HEK293 (cell line): ENCODE data around the gene LTO1.

ENCODE experiments used
- CTCF ChIA-PET: fragments of 350-600 bp; formaldehyde crosslinking; extraction: SDS; loops from one replicate; lab custom pipeline; 2021; ENCODE audit warnings: antibody characterized with exemption; lab: Yijun Ruan, JAX
- POLR2A ChIA-PET: fragments of 300-600 bp; formaldehyde crosslinking; extraction: SDS; loops from one replicate; lab custom pipeline; 2020; ENCODE audit warnings: antibody characterized with exemption, inconsistent platforms; lab: Yijun Ruan, JAX
- H3K27ac ChIP-seq: fragments of 200-500 bp; sonication (Bioruptor generic); 2 replicates; pipeline ENCODE4 v1.5.1; 2014; ENCODE audit warnings: low read depth, low read length, control low read depth, inconsistent platforms; ENCODE audit errors: extremely low read depth
- H3K36me3 ChIP-seq, 2 experiments: fragments of 200-500 bp in 1 of 2; sonication (Bioruptor generic) in 1 of 2; 1 replicate in 1 of 2; 2 replicates in 1 of 2; pipeline ENCODE4 v1.5.1; 2014 to 2017; ENCODE audit warnings: inconsistent platforms in 2 of 2, low read length in 2 of 2; ENCODE audit not compliant: control insufficient read depth in 2 of 2, insufficient read depth in 1 of 2
- H3K4me1 ChIP-seq: fragments of 200-500 bp; sonication (Bioruptor generic); 2 replicates; pipeline ENCODE4 v1.5.1; 2014; ENCODE audit warnings: mild to moderate bottlenecking, low read length, inconsistent platforms; ENCODE audit not compliant: control insufficient read depth, insufficient read depth
- H3K4me3 ChIP-seq: 2 replicates; pipeline ENCODE4 v1.5.1; 2011; ENCODE audit warnings: low read depth, mild to moderate bottlenecking, control low read depth, low read length, moderate library complexity
- H3K9me3 ChIP-seq: fragments of 200-500 bp; sonication (Bioruptor generic); 2 replicates; pipeline ENCODE4 v1.5.1; 2014; ENCODE audit warnings: low read depth, low read length, inconsistent platforms; ENCODE audit not compliant: control insufficient read depth, insufficient read depth
- EGR2 ChIP-seq: fragments of 450-650 bp; formaldehyde crosslinking; IDR thresholded peaks from 2 replicates; pipeline ENCODE4 v1.5.1; 2016; ENCODE audit warnings: low read depth, missing biosample characterization, missing genetic modification characterization
- SCRT1 ChIP-seq: fragments of 450-650 bp; formaldehyde crosslinking; IDR thresholded peaks from 2 replicates; pipeline ENCODE4 v1.5.1; 2016; ENCODE audit warnings: missing biosample characterization, missing genetic modification characterization, borderline replicate concordance
- SP7 ChIP-seq: fragments of 450-650 bp; formaldehyde crosslinking; IDR thresholded peaks from 2 replicates; pipeline ENCODE4 v1.5.1; 2016; ENCODE audit warnings: missing biosample characterization, missing genetic modification characterization
- ZEB2 ChIP-seq: fragments of 450-650 bp; formaldehyde crosslinking; IDR thresholded peaks from 2 replicates; pipeline ENCODE4 v1.5.1; 2016; ENCODE audit warnings: missing biosample characterization, missing genetic modification characterization
- ZNF18 ChIP-seq: fragments of 450-650 bp; formaldehyde crosslinking; IDR thresholded peaks from 2 replicates; pipeline ENCODE4 v1.5.1; 2016; ENCODE audit warnings: missing biosample characterization, missing genetic modification characterization
- ZNF184 ChIP-seq: fragments of 450-650 bp; IDR thresholded peaks from 2 replicates; pipeline ENCODE4 v1.5.1; 2018; ENCODE audit warnings: missing biosample characterization, mild to moderate bottlenecking, missing genetic modification characterization
- ZNF302 ChIP-seq: fragments of 450-650 bp; formaldehyde crosslinking; IDR thresholded peaks from 2 replicates; pipeline ENCODE4 v1.5.1; 2016; ENCODE audit warnings: missing biosample characterization, missing genetic modification characterization, low read depth
- ZNF416 ChIP-seq: fragments of 450-650 bp; formaldehyde crosslinking; IDR thresholded peaks from 2 replicates; pipeline ENCODE4 v1.5.1; 2016; ENCODE audit warnings: missing biosample characterization, missing genetic modification characterization
- ZNF544 ChIP-seq: fragments of 450-650 bp; formaldehyde crosslinking; IDR thresholded peaks from 2 replicates; pipeline ENCODE4 v1.5.0; 2017; ENCODE audit warnings: missing biosample characterization, missing genetic modification characterization
- ZNF549 ChIP-seq: fragments of 450-650 bp; IDR thresholded peaks from 2 replicates; pipeline ENCODE4 v1.5.1; 2018; ENCODE audit warnings: missing biosample characterization, missing genetic modification characterization, mild to moderate bottlenecking, inconsistent platforms, moderate library complexity
- ZNF658 ChIP-seq: fragments of 450-650 bp; formaldehyde crosslinking; IDR thresholded peaks from 2 replicates; pipeline ENCODE4; 2016; ENCODE audit warnings: missing biosample characterization, missing genetic modification characterization
- ZNF76 ChIP-seq: fragments of 450-650 bp; formaldehyde crosslinking; IDR thresholded peaks from 2 replicates; pipeline ENCODE4; 2016; ENCODE audit warnings: low read depth, missing biosample characterization, missing genetic modification characterization, borderline replicate concordance
- ZNF830 ChIP-seq: fragments of 450-650 bp; IDR thresholded peaks from 2 replicates; pipeline ENCODE4 v1.5.0; 2018; ENCODE audit warnings: missing biosample characterization, missing genetic modification characterization, low read depth, mild to moderate bottlenecking, moderate library complexity
- ZSCAN4 ChIP-seq: fragments of 450-650 bp; formaldehyde crosslinking; IDR thresholded peaks from 2 replicates; pipeline ENCODE4 v1.5.1; 2017; ENCODE audit warnings: missing biosample characterization, missing genetic modification characterization
- TF ChIP-seq, protein P1 (sequence below): fragments of 450-650 bp; formaldehyde crosslinking; IDR thresholded peaks from 2 replicates; pipeline ENCODE4 v1.5.1; 2016; ENCODE audit warnings: missing biosample characterization, missing genetic modification characterization, low read depth
- TF ChIP-seq, protein P2 (sequence below): fragments of 450-650 bp; formaldehyde crosslinking; IDR thresholded peaks from 2 replicates; pipeline ENCODE4 v1.5.1; 2016; ENCODE audit warnings: missing biosample characterization, missing genetic modification characterization, borderline replicate concordance
- TF ChIP-seq, protein P3 (sequence below): fragments of 450-650 bp; IDR thresholded peaks from 2 replicates; pipeline ENCODE4 v1.5.1; 2018; ENCODE audit warnings: missing biosample characterization, mild to moderate bottlenecking, missing genetic modification characterization
- TF ChIP-seq, protein P4 (sequence below): fragments of 450-650 bp; formaldehyde crosslinking; IDR thresholded peaks from 2 replicates; pipeline ENCODE4 v1.5.1; 2017; ENCODE audit warnings: missing biosample characterization, missing genetic modification characterization
- TF ChIP-seq, protein P5 (sequence below): fragments of 450-650 bp; formaldehyde crosslinking; IDR thresholded peaks from 2 replicates; pipeline ENCODE4 v1.5.1; 2016; ENCODE audit warnings: missing biosample characterization, missing genetic modification characterization
- TF ChIP-seq, protein P6 (sequence below): fragments of 450-650 bp; formaldehyde crosslinking; IDR thresholded peaks from 2 replicates; pipeline ENCODE4 v1.5.1; 2017; ENCODE audit warnings: missing biosample characterization, missing genetic modification characterization

LTO1 gene

GRCh38 chr11:69669486-69669885, 5.7 kb downstream of the LTO1 start (continued):
- TF ChIP-seq, protein P1, sequence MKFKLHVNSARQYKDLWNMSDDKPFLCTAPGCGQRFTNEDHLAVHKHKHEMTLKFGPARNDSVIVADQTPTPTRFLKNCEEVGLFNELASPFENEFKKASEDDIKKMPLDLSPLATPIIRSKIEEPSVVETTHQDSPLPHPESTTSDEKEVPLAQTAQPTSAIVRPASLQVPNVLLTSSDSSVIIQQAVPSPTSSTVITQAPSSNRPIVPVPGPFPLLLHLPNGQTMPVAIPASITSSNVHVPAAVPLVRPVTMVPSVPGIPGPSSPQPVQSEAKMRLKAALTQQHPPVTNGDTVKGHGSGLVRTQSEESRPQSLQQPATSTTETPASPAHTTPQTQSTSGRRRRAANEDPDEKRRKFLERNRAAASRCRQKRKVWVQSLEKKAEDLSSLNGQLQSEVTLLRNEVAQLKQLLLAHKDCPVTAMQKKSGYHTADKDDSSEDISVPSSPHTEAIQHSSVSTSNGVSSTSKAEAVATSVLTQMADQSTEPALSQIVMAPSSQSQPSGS (tag by site-specific recombination) = no peak
- TF ChIP-seq, protein P2, sequence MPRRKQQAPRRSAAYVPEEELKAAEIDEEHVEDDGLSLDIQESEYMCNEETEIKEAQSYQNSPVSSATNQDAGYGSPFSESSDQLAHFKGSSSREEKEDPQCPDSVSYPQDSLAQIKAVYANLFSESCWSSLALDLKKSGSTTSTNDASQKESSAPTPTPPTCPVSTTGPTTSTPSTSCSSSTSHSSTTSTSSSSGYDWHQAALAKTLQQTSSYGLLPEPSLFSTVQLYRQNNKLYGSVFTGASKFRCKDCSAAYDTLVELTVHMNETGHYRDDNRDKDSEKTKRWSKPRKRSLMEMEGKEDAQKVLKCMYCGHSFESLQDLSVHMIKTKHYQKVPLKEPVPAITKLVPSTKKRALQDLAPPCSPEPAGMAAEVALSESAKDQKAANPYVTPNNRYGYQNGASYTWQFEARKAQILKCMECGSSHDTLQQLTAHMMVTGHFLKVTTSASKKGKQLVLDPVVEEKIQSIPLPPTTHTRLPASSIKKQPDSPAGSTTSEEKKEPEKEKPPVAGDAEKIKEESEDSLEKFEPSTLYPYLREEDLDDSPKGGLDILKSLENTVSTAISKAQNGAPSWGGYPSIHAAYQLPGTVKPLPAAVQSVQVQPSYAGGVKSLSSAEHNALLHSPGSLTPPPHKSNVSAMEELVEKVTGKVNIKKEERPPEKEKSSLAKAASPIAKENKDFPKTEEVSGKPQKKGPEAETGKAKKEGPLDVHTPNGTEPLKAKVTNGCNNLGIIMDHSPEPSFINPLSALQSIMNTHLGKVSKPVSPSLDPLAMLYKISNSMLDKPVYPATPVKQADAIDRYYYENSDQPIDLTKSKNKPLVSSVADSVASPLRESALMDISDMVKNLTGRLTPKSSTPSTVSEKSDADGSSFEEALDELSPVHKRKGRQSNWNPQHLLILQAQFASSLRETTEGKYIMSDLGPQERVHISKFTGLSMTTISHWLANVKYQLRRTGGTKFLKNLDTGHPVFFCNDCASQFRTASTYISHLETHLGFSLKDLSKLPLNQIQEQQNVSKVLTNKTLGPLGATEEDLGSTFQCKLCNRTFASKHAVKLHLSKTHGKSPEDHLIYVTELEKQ (tag by site-specific recombination) = no peak
- TF ChIP-seq ZNF18 (tag by site-specific recombination) (no peak), ZNF416 (tag by site-specific recombination) (no peak), ZNF544 (no peak), SP7 (tag by site-specific recombination) (no peak), ZSCAN4 (tag by site-specific recombination) (no peak), ZNF658 (tag by site-specific recombination) (no peak)
- TF ChIP-seq, protein P3, sequence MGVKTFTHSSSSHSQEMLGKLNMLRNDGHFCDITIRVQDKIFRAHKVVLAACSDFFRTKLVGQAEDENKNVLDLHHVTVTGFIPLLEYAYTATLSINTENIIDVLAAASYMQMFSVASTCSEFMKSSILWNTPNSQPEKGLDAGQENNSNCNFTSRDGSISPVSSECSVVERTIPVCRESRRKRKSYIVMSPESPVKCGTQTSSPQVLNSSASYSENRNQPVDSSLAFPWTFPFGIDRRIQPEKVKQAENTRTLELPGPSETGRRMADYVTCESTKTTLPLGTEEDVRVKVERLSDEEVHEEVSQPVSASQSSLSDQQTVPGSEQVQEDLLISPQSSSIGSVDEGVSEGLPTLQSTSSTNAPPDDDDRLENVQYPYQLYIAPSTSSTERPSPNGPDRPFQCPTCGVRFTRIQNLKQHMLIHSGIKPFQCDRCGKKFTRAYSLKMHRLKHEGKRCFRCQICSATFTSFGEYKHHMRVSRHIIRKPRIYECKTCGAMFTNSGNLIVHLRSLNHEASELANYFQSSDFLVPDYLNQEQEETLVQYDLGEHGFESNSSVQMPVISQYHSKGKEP = no peak

DNA sequence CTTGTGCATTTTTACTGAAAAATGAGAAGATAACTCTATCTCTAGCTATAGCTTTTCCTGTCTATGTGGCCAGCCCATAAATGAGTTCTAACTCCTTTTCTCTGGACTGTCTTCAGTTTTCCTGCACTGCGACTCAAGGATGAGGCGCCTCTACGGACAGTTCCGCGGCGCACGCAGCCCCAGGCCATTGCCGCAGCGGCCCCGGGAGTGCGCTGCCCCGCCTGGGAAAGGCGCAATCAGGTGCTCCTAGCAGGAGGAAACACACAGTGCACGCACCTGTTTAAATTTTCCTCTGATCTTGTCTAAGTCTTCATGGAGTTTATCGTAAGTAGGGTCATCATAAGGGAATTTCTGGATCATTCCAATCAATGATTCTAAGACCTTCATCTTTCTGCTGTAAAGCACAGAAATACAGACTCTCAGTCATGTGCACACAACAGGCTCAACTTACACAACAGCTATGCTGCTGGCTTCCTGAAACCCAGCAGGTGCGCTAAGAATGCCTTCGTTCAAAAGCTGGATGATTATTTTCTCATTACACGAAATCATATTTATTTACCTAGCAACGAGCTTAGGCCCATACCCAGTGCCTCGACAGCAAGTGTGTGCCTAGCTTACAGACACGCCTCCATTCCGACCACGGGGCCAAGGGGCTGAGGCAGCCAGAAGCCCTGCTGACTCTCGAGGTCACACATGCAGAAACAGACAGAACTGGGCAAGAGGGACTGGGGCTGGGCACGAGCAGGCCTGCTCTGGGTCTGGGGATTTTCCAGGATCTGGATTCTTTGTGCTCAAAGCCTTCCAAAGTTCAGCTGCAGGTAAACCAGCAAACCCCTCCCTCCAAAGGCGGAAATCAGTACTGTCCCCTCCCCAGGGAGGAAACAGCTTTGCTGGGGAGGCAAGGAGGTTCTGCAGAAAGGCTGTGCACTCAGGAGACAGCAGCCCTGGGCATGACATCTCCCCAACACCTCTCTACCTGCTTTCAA, 7.2 kb downstream of the LTO1 start:
- POLR2A ChIA-PET = interaction anchor here (0.7 kb wide), 1 partner anchor 23 kb away, joined by 3 read pairs; no protein-coding TSS in a partner anchor
- CTCF ChIA-PET = interaction anchor here (0.7 to 5.2 kb wide), 5 partner anchors 8 to 570 kb away, joined by 4 to 52 read pairs (median 4); no protein-coding TSS in a partner anchor
- Histone ChIP-seq H3K27ac (no peak overlapping the region), H3K36me3 (peaks cover 3 to 90% of the 10 kb centered on the region in 2 experiments; a peak in 2 of 3 replicates), H3K9me3 (no peaks in the 10 kb centered on the region), H3K4me3 (no peak overlapping the region), H3K4me1 (peaks cover 4% of the 10 kb centered on the region; the same call in 1 of the 2 replicates)
- TF ChIP-seq ZNF830 (tag by site-specific recombination) (no peak), ZNF76 (tag by site-specific recombination) (no peak), EGR2 (no peak), ZNF184 (no peak), ZNF549 (tag by site-specific recombination) (no peak), ZEB2 (no peak), ZNF302 (tag by site-specific recombination) (no peak), SCRT1 (tag by site-specific recombination) (no peak)
- TF ChIP-seq, protein P4, sequence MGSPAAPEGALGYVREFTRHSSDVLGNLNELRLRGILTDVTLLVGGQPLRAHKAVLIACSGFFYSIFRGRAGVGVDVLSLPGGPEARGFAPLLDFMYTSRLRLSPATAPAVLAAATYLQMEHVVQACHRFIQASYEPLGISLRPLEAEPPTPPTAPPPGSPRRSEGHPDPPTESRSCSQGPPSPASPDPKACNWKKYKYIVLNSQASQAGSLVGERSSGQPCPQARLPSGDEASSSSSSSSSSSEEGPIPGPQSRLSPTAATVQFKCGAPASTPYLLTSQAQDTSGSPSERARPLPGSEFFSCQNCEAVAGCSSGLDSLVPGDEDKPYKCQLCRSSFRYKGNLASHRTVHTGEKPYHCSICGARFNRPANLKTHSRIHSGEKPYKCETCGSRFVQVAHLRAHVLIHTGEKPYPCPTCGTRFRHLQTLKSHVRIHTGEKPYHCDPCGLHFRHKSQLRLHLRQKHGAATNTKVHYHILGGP (tag by site-specific recombination) = no peak
- TF ChIP-seq, protein P5, sequence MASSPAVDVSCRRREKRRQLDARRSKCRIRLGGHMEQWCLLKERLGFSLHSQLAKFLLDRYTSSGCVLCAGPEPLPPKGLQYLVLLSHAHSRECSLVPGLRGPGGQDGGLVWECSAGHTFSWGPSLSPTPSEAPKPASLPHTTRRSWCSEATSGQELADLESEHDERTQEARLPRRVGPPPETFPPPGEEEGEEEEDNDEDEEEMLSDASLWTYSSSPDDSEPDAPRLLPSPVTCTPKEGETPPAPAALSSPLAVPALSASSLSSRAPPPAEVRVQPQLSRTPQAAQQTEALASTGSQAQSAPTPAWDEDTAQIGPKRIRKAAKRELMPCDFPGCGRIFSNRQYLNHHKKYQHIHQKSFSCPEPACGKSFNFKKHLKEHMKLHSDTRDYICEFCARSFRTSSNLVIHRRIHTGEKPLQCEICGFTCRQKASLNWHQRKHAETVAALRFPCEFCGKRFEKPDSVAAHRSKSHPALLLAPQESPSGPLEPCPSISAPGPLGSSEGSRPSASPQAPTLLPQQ (tag by site-specific recombination) = no peak
- TF ChIP-seq, protein P6, sequence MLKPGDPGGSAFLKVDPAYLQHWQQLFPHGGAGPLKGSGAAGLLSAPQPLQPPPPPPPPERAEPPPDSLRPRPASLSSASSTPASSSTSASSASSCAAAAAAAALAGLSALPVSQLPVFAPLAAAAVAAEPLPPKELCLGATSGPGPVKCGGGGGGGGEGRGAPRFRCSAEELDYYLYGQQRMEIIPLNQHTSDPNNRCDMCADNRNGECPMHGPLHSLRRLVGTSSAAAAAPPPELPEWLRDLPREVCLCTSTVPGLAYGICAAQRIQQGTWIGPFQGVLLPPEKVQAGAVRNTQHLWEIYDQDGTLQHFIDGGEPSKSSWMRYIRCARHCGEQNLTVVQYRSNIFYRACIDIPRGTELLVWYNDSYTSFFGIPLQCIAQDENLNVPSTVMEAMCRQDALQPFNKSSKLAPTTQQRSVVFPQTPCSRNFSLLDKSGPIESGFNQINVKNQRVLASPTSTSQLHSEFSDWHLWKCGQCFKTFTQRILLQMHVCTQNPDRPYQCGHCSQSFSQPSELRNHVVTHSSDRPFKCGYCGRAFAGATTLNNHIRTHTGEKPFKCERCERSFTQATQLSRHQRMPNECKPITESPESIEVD (tag by site-specific recombination) = no peak
